PFSK-1 (cell line): ENCODE measurements around the gene CHD3.

Experiments used
- FOXP2 ChIP-seq: optimal IDR thresholded peaks from 2 replicates; pipeline ENCODE3; 2011; ENCODE audit warnings: borderline replicate concordance, control low read depth, inconsistent platforms; ENCODE audit not compliant: insufficient read depth; ENCODE audit errors: extremely low read length, extremely low read depth
- POLR2AphosphoS5 ChIP-seq: IDR thresholded peaks from 2 replicates; pipeline ENCODE4 v1.6.1; 2012; ENCODE audit warnings: low read depth, mild to moderate bottlenecking, control low read depth, low read length, moderate library complexity
- SIN3A ChIP-seq: IDR thresholded peaks from 2 replicates; pipeline ENCODE4 v1.6.1; 2012; ENCODE audit warnings: mild to moderate bottlenecking, low read length, moderate library complexity, borderline replicate concordance; ENCODE audit not compliant: insufficient read depth
- TAF1 ChIP-seq: IDR thresholded peaks from 2 replicates; pipeline ENCODE4 v1.6.1; 2012; ENCODE audit warnings: low read length, control low read depth, borderline replicate concordance; ENCODE audit not compliant: insufficient read depth
- TF ChIP-seq, protein P1 (sequence below), 2 experiments: IDR thresholded peaks; 2 replicates each; pipeline versions ENCODE4 v1.6.1 to v1.8.0; 2011 to 2012; ENCODE audit warnings: low read depth in 2 of 2, low read length in 2 of 2, control low read depth in 1 of 2, inconsistent platforms in 1 of 2, mild to moderate bottlenecking in 1 of 2, moderate library complexity in 1 of 2; ENCODE audit not compliant: insufficient read depth in 1 of 2

- no peak for TF ChIP-seq TAF1
- TF ChIP-seq, protein P1, sequence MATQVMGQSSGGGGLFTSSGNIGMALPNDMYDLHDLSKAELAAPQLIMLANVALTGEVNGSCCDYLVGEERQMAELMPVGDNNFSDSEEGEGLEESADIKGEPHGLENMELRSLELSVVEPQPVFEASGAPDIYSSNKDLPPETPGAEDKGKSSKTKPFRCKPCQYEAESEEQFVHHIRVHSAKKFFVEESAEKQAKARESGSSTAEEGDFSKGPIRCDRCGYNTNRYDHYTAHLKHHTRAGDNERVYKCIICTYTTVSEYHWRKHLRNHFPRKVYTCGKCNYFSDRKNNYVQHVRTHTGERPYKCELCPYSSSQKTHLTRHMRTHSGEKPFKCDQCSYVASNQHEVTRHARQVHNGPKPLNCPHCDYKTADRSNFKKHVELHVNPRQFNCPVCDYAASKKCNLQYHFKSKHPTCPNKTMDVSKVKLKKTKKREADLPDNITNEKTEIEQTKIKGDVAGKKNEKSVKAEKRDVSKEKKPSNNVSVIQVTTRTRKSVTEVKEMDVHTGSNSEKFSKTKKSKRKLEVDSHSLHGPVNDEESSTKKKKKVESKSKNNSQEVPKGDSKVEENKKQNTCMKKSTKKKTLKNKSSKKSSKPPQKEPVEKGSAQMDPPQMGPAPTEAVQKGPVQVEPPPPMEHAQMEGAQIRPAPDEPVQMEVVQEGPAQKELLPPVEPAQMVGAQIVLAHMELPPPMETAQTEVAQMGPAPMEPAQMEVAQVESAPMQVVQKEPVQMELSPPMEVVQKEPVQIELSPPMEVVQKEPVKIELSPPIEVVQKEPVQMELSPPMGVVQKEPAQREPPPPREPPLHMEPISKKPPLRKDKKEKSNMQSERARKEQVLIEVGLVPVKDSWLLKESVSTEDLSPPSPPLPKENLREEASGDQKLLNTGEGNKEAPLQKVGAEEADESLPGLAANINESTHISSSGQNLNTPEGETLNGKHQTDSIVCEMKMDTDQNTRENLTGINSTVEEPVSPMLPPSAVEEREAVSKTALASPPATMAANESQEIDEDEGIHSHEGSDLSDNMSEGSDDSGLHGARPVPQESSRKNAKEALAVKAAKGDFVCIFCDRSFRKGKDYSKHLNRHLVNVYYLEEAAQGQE (IDR thresholded peaks at IDR 0.05; ENCODE audit: insufficient read depth in 1 of 2, low read depth in 2 of 2, low read length in 2 of 2), result no peak
- no peak for TF ChIP-seq POLR2AphosphoS5
- no peak for TF ChIP-seq SIN3A
- no peak for TF ChIP-seq FOXP2
Measured at GRCh38 chr17:7943291-7943690, 54.7 kb downstream of the CHD3 start.
